Peyer's patch (tissue), 4 donors: ENCODE data around the gene ABCA6. TPM values are rescaled to one million over a fixed set of nuclear protein-coding genes. Genes with fewer than 3 reads are reported as not detected.

ENCODE experiments used
- DNase-seq, 3 donors: peaks; one replicate each; pipeline ENCODE4 v3.0.0-alpha.2; 2017 to 2019
- H3K27ac ChIP-seq, 4 donors: fragments of 200-600 bp; sonication (generic); one replicate each; pipeline ENCODE4 v1.5.1; 2016 to 2019
- H3K27me3 ChIP-seq, 2 donors: fragments of 200-600 bp; sonication (generic); one replicate each; pipeline ENCODE4 v1.5.1; 2019
- H3K36me3 ChIP-seq, 3 donors: fragments of 200-600 bp; sonication (generic); one replicate each; pipeline ENCODE4 v1.5.1; 2016 to 2019
- H3K4me1 ChIP-seq, 4 donors: fragments of 200-600 bp; sonication (generic); one replicate each; pipeline ENCODE4 v1.5.1; 2016 to 2019
- H3K4me3 ChIP-seq, 4 donors: fragments of 200-600 bp; sonication (generic); 1 replicate in 3 of 4; 2 replicates in 1 of 4; pipeline ENCODE4 v1.5.1; 2016 to 2019; ENCODE audit warnings: mild to moderate bottlenecking in 1 of 4
- H3K9me3 ChIP-seq, 4 donors: fragments of 200-600 bp; sonication (generic); one replicate each; pipeline ENCODE4 v1.5.1; 2016 to 2019; ENCODE audit warnings: mild to moderate bottlenecking in 1 of 4
- CTCF ChIP-seq, 6 experiments: fragments of 450-650 bp in 4 of 6; fragments of 200-600 bp in 2 of 6; sonication (generic) in 1 of 6; IDR thresholded peaks; one replicate each; pipeline ENCODE4 v1.5.1; 2017 to 2019; ENCODE audit warnings: antibody characterized with exemption in 6 of 6, mild to moderate bottlenecking in 3 of 6, moderate library complexity in 1 of 6
- POLR2A ChIP-seq, 2 donors: fragments of 450-650 bp; IDR thresholded peaks; one replicate each; pipeline ENCODE4 v1.5.1; 2017; ENCODE audit warnings: antibody characterized with exemption in 2 of 2, mild to moderate bottlenecking in 2 of 2, moderate library complexity in 2 of 2
- total RNA-seq, 4 donors: library from RNA; depleted of rRNA; stranded (reverse); fragments of >200 nt; gene quantifications; one replicate each; pipeline ENCODE4 v1.1.0, GENCODE V29; 2016

The ABCA6 gene
- total RNA-seq, 4 donors from 2014 or later: 23.8 to 59.4 (median 41.1) TPM

DNA sequence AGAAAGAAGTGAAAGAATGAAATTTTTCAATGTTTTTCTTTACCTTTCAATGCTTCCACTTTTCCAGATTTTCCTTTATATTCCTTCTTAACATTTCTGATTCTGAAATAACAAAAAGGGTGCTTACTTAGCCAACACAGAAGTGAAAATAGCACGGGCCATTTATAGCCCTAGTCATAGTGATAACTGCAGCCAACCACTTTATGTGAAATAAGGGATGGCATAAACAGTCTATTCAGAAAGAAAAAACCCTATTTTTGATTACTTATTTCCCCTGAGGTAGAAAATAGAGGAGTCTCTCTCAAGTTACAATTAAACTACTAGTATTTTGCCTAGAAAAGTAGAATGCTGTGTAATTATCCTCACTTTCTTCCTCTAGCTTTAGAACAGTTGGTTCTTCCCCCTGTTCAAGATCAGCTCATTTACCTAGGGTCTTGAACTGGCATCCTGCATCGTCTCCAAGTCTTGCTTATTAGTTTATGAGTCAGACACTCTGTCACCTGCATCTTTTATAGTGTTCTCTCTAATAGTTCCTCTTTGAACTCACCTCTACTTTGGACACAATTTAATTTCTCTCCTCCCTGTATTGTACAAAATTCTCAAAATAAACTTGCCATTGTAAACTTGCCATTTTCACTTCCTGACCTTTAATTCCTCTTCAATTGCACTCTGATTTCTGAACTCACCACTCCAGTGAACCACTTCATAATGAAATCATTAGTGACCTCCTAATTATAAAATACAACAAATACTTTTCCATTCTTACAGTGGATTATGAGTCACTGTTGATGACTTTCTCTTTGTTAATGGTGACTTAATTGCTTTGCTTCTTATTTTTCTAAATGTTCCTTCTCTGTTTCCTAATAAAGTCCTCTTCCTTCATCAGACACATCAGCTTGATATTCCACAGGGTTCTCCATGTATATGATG is 23.6 kb downstream of the ABCA6 start:
- no peak for DNase-seq
- H3K36me3 ChIP-seq: no peaks in the 10 kb centered on the region

GRCh38 chr17:69111794-69112193 is 29.9 kb downstream of the ABCA6 start:
- H3K9me3 ChIP-seq: no peaks in the 10 kb centered on the region
- H3K36me3 ChIP-seq: no peaks in the 10 kb centered on the region
- no peaks in the 10 kb centered on the region for H3K27me3 ChIP-seq
- H3K27ac ChIP-seq: no peak overlapping the region
- no peak for DNase-seq
- TF ChIP-seq POLR2A (IDR thresholded peaks at IDR 0.05) (no peak), CTCF (IDR thresholded peaks at IDR 0.05) (no peak)
- no peak overlapping the region for H3K4me3 ChIP-seq
- no peaks in the 10 kb centered on the region for H3K4me1 ChIP-seq

More for the DNA sequence above, 23.6 kb downstream of the ABCA6 start:
- H3K27ac ChIP-seq: no peak overlapping the region
- H3K27me3 ChIP-seq: no peaks in the 10 kb centered on the region
- TF ChIP-seq CTCF (IDR thresholded peaks at IDR 0.05) (no peak), POLR2A (IDR thresholded peaks at IDR 0.05) (no peak)
- no peaks in the 10 kb centered on the region for H3K9me3 ChIP-seq
- H3K4me3 ChIP-seq: no peak overlapping the region
- no peaks in the 10 kb centered on the region for H3K4me1 ChIP-seq

GRCh38 chr17:69105907-69106730 is 35.6 kb downstream of the ABCA6 start:
- H3K36me3 ChIP-seq: no peaks in the 10 kb centered on the region
- H3K27ac ChIP-seq: no peak overlapping the region
- no peak for DNase-seq
- no peak for TF ChIP-seq CTCF (IDR thresholded peaks at IDR 0.05)
- no peak for TF ChIP-seq POLR2A (IDR thresholded peaks at IDR 0.05)
- H3K9me3 ChIP-seq: no peaks in the 10 kb centered on the region
- no peaks in the 10 kb centered on the region for H3K4me1 ChIP-seq
- H3K4me3 ChIP-seq: no peak overlapping the region
- no peaks in the 10 kb centered on the region for H3K27me3 ChIP-seq

- Histone ChIP-seq H3K27me3 (no peaks in the 10 kb centered on the region), H3K36me3 (no peaks in the 10 kb centered on the region), H3K4me1 (no peaks in the 10 kb centered on the region), H3K4me3 (no peak overlapping the region), H3K9me3 (no peaks in the 10 kb centered on the region), H3K27ac (no peak overlapping the region)
- TF ChIP-seq CTCF (IDR thresholded peaks at IDR 0.05) (no peak), POLR2A (IDR thresholded peaks at IDR 0.05) (no peak)
- DNase-seq: no peak
Measured at GRCh38 chr17:69103557-69104233, 38.0 kb downstream of the ABCA6 start.

- H3K9me3 ChIP-seq: no peaks in the 10 kb centered on the region
- TF ChIP-seq POLR2A (IDR thresholded peaks at IDR 0.05) (no peak), CTCF (IDR thresholded peaks at IDR 0.05) (no peak)
- H3K4me1 ChIP-seq: no peaks in the 10 kb centered on the region
- no peak overlapping the region for H3K4me3 ChIP-seq
- no peaks in the 10 kb centered on the region for H3K36me3 ChIP-seq
- H3K27me3 ChIP-seq: no peaks in the 10 kb centered on the region
- no peak overlapping the region for H3K27ac ChIP-seq
- no peak for DNase-seq
Measured at GRCh38 chr17:69098625-69099024, 43.1 kb downstream of the ABCA6 start.
